Vagina (tissue), 2 donors: ENCODE results near the gene B3GALNT2.

Source experiments
- POLR2A ChIP-seq, 2 donors: fragments of 450-650 bp; IDR thresholded peaks; one replicate each; pipeline ENCODE4 v1.6.1; 2017; ENCODE audit warnings: antibody characterized with exemption in 2 of 2, mild to moderate bottlenecking in 2 of 2, moderate library complexity in 2 of 2
- TF ChIP-seq, protein P1 (sequence below), 3 experiments: fragments of 450-650 bp in 2 of 3; fragments of 200-600 bp in 1 of 3; sonication (generic) in 1 of 3; IDR thresholded peaks; one replicate each; pipeline ENCODE4 v1.5.1; 2017 to 2019; ENCODE audit warnings: antibody characterized with exemption in 3 of 3, mild to moderate bottlenecking in 2 of 3, moderate library complexity in 2 of 3

DNA sequence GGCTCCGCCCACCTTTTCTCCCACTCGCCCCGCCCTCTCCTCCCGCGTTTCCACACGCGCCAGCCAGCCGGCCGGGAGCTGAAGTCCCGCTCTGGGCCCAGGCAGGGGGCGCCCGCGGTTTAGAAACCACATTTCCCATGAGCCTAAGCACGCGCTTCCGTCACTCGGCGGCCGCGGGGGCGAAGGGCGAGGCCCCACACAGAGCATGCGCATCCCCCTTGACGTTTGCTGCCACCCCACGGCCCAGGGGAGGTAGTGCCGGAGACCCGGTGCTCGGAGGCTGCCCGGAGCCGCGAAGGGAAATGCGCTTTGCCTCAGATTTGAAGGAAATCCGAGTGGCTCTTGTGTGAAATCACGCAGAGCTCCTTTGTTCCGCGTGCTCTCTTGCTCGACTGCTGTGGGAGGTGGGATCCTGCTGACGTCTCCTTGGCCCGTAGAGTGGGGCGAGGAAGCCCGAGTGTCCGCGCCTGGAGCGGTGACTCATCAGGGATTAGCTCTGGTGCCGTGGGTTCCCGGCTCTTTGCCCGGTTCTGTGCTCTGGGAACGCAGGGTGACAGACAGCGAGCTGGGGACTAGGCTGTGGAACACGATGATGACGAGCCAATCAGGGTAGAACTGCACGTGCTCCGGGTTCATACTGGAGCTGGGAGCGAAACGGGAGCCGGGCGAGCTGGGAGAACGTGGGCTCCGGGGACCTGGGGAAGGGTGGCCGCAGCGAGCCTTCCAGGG is 406 bp upstream of the B3GALNT2 start:
- TF ChIP-seq, protein P1, sequence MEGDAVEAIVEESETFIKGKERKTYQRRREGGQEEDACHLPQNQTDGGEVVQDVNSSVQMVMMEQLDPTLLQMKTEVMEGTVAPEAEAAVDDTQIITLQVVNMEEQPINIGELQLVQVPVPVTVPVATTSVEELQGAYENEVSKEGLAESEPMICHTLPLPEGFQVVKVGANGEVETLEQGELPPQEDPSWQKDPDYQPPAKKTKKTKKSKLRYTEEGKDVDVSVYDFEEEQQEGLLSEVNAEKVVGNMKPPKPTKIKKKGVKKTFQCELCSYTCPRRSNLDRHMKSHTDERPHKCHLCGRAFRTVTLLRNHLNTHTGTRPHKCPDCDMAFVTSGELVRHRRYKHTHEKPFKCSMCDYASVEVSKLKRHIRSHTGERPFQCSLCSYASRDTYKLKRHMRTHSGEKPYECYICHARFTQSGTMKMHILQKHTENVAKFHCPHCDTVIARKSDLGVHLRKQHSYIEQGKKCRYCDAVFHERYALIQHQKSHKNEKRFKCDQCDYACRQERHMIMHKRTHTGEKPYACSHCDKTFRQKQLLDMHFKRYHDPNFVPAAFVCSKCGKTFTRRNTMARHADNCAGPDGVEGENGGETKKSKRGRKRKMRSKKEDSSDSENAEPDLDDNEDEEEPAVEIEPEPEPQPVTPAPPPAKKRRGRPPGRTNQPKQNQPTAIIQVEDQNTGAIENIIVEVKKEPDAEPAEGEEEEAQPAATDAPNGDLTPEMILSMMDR (IDR thresholded peaks at IDR 0.05): peak; percentile 70 to 89 (median 79)
- TF ChIP-seq POLR2A (IDR thresholded peaks at IDR 0.05): peak in 1 of 2 donors; percentile 76
